Kidney capillary endothelial cell (primary cell): Measurements from ENCODE around the gene STAG1.
"Not testable (repeated sequence)": the region's sequence is repeated elsewhere in the genome, so short reads cannot be mapped to it uniquely, and the experiment has no call there.

Experiments used
- DNase-seq: peaks from one replicate; pipeline ENCODE4 v3.0.0-alpha.2; 2018; ENCODE audit warnings: low spot score

Gene STAG1

DNA sequence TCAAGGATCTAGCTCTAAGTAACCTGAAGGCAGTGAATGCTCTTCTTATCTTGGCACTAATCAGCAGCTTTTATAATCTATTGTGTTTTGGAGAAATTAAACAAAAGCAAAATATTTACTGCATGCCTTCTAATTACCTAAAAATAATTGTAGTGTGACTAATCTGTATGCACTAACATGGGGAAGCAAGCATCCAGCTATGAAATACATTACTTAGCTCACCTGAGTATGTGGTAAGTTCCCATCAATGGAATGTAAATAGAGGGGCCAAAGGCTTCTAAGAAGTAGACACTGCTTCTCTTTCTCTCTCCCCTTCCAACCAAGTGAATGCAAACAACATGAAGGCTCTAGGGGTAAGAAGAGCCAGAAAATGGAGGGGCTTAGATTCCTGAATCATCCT is 165.6 kb downstream of the STAG1 start:
- DNase-seq = no peak

DNA sequence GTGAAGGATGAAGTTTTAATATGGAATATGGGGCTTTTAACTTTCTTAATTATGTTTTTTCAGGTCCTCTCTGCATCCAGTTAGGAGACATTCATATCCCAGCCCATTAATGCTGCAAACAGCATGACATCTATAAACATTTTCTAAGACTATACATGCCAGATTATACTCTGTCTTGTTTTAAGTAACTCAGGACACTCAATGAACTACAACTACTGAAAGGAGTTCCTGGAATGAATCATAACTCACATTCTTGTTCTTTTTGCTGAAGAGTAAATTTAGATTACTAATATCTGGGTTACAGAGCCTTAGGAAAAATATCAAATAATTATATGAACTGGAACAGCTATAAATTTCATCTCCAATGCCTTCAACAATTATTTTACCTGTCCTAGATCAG is 167.4 kb downstream of the STAG1 start:
- no peak for DNase-seq

DNA sequence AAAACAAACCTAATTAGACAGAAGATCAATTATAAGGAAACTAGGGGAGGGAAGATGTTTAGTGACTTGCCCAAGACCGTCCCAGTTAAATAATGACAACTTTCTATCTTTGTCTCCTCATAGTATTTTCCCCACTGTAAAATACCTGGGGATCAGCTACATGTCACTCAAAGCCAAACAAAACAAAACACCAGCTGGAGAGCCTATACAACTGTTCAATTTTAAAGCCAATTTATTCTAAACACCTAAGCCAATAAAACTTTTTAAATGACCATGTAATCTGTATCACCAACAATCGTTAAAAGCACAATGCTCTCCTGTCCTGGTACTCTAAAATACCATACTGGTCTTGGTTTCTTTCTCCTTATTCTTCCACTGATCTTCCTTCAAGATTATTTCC is 168.4 kb downstream of the STAG1 start:
- DNase-seq = no peak

DNA sequence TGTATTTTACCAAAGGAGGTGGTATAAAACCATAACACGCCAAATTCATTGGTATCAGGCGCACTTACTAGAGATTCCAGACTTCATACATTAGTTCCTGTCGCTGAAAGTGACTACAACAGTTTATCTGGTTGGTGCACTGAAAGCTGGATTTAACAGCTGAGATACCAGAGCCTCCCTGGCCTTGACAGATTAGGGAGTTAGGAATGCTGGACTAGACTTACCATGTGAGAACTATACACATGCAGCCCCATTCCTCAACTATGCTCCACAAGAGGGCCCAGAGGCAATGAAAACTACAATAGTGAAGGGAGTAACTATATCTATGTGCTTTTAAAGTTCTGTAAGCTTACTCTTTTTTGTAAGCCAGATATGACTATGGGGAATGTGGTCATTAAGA is 174.4 kb downstream of the STAG1 start:
- no peak for DNase-seq

DNA sequence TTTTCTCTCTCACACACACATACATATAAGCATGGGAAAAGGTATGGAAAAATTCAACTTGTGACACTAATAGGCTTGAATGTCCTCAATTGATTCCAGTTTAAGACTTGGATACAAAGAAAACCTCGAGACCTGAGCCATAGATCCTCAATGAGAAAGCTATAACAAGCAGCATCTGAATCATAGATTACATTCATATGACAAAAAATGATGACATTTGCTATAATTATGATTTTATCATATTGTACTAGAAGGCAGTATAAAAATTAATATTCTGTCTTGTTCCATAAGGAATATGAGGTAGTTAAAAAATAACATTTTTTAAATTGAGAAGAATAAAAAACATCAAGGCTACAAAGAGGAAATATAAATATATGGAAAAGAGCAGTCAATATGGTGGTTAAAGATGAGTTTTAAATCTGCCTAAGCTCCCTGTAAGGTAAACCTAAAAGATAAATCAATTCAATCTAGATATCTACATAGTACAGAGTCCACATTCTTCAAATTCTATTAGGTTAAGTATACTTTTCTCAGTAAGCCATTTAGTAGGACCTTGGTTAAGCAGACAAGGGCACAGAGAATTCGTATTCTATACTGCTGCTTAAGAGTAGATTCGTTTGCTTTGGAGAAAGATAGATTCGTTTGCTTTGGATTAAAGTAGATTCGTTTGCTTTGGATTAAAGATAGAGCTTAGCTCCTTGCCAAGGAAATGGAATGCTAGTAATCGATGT is 175.7 kb downstream of the STAG1 start:
- no peak for DNase-seq

DNA sequence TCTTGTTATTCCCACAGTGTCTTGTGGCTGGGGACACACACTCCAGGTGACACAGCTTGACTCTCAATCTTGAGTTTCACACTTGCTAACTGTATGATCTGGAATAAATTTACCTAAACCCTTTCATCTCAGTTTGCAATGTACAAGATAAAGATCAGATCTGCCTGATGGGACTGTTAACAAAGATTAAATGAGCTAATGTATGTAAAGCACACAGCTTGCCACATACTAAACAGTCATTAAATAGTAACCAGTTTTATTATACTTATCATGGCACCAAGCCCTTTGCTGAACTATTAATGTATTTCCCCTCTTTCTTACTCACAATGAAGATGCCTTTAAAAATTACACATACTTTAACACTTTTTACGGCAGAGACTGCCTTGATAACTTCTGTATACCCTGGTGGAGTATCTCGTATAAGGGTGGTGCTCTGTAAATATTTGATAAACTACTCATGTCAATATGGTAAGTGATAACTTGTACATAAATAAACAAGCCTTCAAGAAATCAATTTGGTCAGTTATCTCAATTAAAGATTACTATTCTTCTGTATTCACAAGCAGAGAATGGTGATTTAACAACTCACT is 184.5 kb downstream of the STAG1 start:
- no peak for DNase-seq

DNA sequence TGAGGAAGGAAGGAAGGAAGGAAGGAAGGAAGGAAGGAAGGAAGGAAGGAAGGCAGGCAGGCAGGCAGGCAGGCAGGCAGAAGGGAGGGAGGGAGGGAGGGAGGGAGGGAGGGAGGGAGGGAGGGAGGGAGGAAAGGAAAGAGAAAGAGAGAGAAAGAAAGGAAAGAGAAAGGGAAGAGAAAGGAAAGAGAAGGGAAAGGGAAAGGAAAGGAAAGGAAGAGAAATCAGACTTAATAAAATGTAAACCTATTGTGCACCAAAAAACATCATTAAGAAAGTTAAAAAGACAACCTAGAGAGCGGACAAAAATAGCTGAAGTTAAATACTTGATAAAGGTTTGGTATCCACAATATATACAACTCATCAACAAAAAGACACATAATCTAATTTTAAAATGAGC is 187.2 kb downstream of the STAG1 start:
- DNase-seq = not testable (repeated sequence)

DNA sequence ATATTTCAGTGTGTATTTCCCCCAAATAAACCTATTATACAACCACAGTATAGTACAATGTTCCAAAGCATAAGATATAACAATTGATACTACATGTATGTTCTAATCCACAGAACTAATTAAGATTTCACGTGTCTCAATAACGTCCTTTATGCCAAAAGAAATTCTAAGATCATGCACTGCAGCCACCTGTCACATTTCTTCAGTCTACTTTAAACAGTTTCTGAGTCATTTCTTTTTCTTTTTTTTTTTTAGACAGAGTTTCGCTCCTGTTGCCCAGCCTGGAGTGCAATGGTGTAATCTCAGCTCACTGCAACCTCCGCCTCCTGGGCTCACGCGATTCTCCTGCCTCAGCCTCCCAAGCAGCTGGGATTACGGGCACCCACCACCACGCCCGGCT is 190.2 kb downstream of the STAG1 start:
- DNase-seq = no peak

DNA sequence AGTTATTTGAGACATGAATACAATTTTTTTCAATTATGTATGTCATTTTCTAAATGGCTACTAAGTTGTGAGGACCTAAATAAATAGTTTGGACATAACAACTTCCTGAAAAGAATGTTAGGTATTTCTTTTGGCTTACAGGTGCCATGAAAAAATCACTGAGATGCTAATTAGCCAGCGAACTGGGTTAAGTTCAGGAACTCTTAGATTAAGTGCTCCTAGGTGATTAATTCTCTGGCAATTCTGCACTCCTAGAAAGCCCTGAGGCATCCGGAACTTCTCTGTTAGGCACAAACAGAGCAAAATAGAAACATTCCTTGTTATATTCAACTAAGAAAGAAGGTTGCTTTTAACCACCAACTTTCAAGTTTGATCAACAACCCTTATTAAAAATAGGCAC is 192.3 kb downstream of the STAG1 start:
- no peak for DNase-seq

DNA sequence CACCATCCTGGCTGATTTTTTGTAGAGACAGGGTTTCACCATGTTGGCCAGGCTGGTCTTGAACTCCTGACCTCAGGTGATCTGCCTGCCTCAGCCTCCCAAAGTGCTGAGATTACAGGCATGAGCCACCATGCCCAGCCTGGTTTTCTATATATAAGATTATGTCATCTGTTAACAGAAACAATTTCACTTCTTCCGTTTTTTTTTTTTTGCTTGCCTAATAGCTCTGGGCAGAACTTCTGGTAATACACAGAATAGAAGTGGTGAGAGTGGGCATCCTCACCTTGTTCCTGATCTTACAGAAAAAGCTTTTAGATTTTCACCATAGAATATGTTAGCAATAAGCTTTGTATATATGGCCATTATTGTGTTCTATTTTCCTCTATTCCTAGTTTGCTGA is 202.7 kb downstream of the STAG1 start:
- not testable (repeated sequence) for DNase-seq

DNA sequence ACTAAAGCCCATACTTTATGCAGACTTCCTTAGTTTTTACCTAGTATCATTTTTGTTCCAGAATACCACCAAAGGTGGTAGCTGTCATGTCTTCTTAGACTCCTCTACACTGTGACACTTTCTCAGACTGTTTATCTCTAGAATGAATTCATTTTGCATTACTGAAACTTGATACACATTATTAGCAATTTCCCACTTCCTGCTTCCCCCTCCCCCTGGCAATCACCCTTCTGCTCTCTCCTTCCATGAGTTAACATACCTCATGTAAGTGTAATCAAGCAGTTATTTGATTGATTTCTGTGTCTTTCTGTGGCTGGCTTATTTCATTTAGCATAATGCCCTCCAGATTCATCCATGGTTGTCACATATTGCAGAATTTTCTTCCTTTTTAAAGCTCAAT is 204.9 kb downstream of the STAG1 start:
- DNase-seq = no peak

DNA sequence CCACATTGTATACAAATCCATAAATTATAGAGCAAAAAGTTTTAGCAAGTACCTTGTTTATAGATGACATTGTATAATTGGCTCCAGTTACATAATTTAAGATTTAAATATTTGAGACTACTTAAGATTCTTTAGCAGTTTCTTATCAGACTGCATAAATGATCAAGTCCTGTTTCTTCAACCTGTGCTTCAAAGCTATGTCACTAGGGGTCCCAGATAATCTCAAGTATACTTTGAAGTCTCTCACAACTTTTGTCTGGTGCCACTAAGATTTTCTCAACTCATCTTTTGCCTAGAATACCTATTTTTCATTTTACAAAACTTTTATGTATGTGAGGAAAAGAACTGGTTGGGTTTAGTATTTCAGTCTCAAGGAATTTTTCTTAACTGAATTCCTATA is 205.5 kb downstream of the STAG1 start:
- peak; percentile 18 for DNase-seq

DNA sequence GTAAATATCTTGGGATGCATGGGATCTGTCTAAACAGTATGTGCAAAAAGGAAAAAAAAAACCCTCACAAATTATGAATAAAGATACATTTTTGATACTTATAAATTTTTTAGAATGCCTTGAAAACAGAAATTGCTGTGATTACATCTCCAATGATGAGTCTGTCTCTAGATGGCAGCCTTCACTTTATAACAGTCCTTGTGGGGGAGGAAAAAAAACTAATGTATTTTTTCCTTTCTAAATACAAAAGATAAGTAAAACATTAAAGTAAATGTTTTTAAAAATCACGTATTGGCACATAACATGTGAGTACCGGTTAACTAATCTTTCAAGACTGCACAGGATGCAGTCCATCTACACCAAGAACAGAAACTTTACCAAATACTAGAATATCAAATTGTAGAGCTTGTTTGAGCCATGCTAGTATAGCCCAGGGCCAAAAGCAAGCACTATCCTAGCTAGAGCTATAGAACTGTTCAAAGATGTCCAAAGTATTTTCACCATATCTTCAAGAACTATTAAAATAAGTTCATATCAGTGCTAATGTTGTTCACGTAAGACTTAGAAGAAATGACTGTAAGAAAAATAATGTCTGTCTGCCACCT is 206.4 kb downstream of the STAG1 start:
- DNase-seq = no peak

DNA sequence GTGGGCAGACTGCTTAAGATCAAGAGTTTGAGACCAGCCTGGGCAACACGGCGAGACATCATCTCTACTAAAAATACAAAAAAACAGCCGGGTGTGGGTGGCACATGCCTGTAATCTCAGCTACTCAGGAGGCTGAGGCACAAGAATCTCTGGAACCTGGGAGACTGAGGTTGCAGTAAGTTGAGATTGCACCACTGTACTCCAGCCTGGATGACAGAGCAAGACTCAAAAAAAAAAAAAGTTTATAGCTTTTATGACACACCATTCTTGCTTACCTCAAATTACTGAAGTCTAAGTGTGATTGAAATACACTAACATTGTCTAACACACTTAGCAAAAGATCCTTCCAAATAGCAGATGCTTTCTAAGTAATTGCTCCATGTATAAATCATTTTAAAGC is 207.6 kb downstream of the STAG1 start:
- no peak for DNase-seq

DNA sequence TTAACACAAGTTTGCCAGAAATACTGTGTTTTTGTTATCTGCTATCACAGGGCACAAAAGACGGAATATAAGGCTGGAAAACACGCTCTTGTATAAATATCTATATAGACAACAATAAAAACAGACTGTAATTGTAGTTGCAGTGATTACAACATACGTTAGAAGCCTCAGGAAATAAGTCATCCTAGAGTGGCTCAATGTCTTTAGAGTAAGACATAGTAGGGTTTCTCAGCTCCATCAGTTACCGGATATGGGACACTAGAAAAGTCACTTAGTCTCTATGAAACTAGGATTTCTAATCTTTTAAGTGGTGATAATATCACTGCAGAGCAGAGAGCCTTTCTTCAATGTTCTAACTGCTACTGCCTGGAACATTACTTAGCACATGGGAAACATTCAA is 208.8 kb downstream of the STAG1 start:
- DNase-seq = peak; percentile 44

DNA sequence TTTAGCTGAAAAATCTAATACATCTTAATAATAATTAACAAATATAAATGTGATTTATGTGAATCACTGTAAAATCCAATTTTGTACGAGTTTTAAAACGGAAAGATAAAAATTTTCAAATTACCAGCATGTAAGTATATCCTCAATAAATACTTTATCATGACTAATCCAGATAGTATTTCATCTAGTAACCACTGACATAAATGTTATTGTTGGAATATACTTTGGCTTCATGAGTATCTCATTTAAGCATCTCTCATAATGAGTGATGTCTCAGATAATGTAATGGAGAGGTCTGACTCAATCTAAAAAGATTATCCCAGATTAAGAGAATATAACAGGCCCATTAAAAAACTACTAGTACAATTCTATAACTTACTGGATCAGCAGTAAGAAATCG is 216.3 kb downstream of the STAG1 start:
- no peak for DNase-seq

DNA sequence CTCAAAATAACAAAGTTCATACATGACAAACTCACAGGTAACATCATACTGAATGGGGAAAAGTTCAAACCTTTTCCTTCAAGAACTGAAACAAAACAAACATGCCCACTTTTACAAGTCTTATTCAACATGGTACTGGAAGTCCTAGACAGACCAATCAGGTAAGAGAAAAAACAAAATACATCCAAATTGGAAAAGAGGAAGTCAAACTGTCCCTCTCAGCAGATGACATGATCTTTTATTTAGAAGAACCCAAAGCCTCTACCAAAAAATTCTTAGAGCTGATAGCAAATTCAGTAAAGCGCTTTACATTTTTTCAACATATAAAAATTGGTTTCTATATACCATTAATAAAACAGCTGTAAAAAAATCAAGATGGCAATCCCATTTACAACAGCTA is 219.4 kb downstream of the STAG1 start:
- no peak for DNase-seq

DNA sequence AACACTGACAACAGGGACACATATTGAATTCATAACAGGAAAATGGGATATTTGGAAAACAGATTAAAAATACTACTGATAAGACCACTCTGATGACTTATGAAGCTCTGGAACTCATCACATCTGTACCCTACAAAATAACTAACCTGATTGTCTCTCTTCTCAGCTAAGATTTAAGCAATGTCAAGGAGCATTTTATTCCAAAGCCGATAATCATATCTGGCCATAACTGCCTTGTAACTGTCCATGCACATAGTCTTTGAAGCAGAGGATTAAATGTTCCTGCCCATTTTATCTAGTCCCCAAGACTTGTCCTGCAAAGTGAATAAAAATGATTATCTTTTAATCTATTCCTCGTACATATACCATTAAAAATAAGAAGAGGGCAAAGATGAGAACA is 234.1 kb downstream of the STAG1 start:
- no peak for DNase-seq

DNA sequence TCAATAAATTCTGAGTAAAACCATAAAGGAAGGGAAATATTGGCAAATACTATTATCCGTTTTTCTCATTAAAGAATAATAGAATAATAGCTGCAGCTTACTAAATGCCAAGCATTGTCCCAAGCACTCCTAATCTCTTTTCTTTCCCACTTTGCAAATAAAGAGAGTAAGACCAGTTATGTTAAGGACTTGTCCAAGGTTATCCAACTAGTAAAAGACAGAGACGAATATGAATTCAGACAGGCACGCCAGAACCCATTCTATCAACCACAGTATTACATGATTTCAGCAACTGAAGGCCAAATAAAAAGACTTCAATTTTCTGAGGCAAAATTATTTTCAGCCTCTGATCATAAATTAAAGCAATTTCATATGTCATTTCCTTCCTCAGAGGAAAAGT is 235.5 kb downstream of the STAG1 start:
- DNase-seq = no peak

DNA sequence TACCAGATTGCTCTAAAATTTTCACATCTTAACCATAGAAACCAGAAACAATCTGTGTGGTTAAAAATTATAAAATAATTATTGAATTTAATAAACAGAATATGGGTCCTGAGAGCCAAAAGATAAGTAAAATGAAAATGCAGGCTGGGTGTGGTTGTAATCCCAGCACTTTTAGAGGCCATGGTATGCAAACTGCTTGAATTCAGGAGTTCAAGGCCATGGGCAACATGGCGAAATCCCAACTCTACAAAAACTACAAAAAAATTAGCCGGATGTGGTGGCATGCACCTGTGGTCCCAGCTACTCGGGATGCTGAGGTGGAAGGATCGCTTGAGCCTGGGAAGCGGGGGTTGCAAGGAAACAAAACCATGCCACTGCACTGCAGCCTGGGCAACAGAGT is 236.1 kb downstream of the STAG1 start:
- DNase-seq = no peak

DNA sequence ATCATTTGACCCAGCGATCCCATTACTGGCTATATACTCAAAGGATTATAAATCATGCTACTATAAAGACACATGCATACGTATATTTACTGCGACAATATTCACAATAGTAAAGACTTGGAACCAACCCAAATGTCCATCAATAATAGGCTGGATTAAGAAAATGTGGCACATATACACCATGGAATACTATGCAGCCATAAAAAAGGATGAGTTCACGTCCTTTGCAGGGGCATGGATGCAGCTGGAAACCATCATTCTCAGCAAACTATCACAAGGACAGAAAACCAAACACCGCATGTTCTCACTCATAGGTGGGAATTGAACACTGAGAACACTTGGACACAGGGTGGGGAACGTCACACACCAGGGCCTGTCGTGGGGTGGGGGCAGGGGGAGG is 237.6 kb downstream of the STAG1 start:
- not testable (repeated sequence) for DNase-seq

DNA sequence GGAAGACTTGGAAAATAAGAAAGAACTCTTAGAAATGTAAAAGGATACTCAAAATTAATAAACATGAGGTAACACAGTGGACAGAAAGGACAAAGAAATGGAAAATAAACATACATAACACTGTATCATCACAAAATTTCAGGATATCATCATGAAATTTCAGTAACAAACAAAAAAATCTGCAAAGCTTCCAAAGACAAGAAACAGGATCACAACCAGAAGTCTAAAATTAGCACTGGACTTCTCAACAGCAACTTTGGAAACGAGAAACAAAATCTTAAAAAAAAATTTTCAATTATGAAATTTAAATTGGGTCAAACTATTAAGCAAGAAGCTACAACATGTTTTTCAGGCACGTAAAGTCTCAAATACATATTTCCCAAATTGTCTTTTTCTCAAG is 238.8 kb downstream of the STAG1 start:
- DNase-seq = no peak

DNA sequence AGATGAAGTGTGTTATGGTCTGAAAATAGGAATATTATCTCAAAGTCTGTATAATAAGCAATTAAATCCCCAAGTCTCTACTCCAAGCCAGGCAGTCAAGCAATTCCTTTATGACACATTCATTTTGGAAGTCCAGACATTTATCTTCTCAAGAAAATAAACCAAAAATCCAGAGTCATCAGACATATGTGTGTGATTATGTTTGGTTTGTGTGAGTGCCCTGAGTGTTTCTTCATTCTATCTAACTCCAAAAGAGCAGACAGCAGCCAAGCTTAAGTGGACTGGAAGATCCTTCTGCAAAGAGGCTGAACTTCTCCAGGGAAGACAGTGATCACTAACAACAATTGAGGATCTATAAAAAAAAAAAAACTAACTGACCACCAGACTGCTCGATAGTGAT is 239.8 kb downstream of the STAG1 start:
- DNase-seq = no peak

DNA sequence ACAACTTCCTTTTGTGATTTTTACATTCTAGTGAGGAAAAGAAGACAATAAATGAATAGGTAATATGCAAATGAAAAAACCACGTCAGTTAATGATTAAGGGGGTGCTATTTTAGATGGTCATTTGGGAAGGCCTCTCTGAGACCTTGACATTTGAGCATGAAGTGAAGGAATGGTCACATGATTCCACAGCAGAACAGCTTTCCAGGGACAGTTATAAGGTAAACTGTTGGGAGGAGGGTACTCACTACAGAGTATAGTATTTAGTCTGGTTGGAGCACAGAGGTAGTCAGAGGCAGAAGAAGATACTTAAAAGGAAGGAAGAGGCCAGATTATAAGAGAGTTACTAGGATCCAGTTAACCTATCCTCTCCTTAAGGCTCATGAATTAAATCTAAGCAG is 246.5 kb downstream of the STAG1 start:
- DNase-seq = no peak
